Neural progenitor cell (in vitro differentiated cells): ENCODE data around the gene FOXJ3. TPM values are rescaled to one million over a fixed set of nuclear protein-coding genes. Genes with fewer than 3 reads are reported as not detected.

Experiments used
- DNase-seq: peaks from one replicate; pipeline ENCODE4 v3.0.0-alpha.2; 2016; ENCODE audit warnings: low spot score
- H2AFZ ChIP-seq: fragments of 200-600 bp; sonication (generic); replicated peaks from 2 replicates; pipeline ENCODE4 v1.6.1; 2016; ENCODE audit warnings: antibody characterized with exemption
- H3F3A ChIP-seq: fragments of 200-600 bp; sonication (generic); 2 replicates; pipeline ENCODE4 v1.6.1; 2016; ENCODE audit warnings: antibody characterized with exemption, low read depth
- H3K27ac ChIP-seq: fragments of 200-600 bp; sonication (generic); 2 replicates; pipeline ENCODE4 v1.5.1; 2016; ENCODE audit warnings: mild to moderate bottlenecking
- H3K27me3 ChIP-seq: fragments of 200-600 bp; sonication (generic); 2 replicates; pipeline ENCODE4 v1.6.1; 2016; ENCODE audit warnings: mild to moderate bottlenecking, moderate library complexity
- H3K36me3 ChIP-seq: fragments of 200-600 bp; sonication (generic); 2 replicates; pipeline ENCODE4 v1.5.1; 2016
- H3K4me1 ChIP-seq: fragments of 200-600 bp; sonication (generic); 2 replicates; pipeline ENCODE4 v1.6.1; 2016; ENCODE audit warnings: mixed run types
- H3K4me2 ChIP-seq: fragments of 200-600 bp; sonication (generic); 2 replicates; pipeline ENCODE4 v1.6.1; 2016
- H3K4me3 ChIP-seq: fragments of 200-600 bp; sonication (generic); 2 replicates; pipeline ENCODE4 v1.5.1; 2016
- H3K79me2 ChIP-seq: fragments of 200-600 bp; sonication (generic); 2 replicates; pipeline ENCODE4 v1.6.1; 2016; ENCODE audit warnings: low read depth
- H3K9ac ChIP-seq: fragments of 200-600 bp; sonication (generic); 2 replicates; pipeline ENCODE4 v1.6.1; 2016
- H3K9me3 ChIP-seq: fragments of 200-600 bp; sonication (generic); 2 replicates; pipeline ENCODE4 v1.5.1; 2016; ENCODE audit warnings: low read depth
- H4K20me1 ChIP-seq: fragments of 200-600 bp; sonication (generic); 2 replicates; pipeline ENCODE4 v1.6.1; 2016; ENCODE audit warnings: low read depth
- H3K27ac Mint-ChIP-seq: 3 replicates; pipeline ENCODE4 v1.8.0; 2021; ENCODE audit warnings: mixed read lengths
- H3K27me3 Mint-ChIP-seq: 2 replicates; pipeline ENCODE4 v1.8.0; 2022; ENCODE audit warnings: low read depth, mild to moderate bottlenecking, inconsistent platforms, moderate library complexity, mixed read lengths; ENCODE audit not compliant: insufficient read depth
- H3K36me3 Mint-ChIP-seq: 3 replicates; pipeline ENCODE4 v1.8.0; 2021; ENCODE audit warnings: mixed read lengths
- H3K4me1 Mint-ChIP-seq: 3 replicates; pipeline ENCODE4 v1.8.0; 2021; ENCODE audit warnings: mixed read lengths
- H3K4me3 Mint-ChIP-seq: 3 replicates; pipeline ENCODE4 v1.8.0; 2021; ENCODE audit warnings: mild to moderate bottlenecking, moderate library complexity, mixed read lengths
- H3K9me3 Mint-ChIP-seq: 3 replicates; pipeline ENCODE4 v1.8.0; 2020; ENCODE audit warnings: mixed read lengths
- EZH2 ChIP-seq: fragments of 200-600 bp; sonication (generic); IDR thresholded peaks from 2 replicates; pipeline ENCODE4 v1.6.1; 2017; ENCODE audit warnings: antibody characterized with exemption, mild to moderate bottlenecking, moderate library complexity
- EZH2phosphoT487 ChIP-seq: fragments of 200-600 bp; sonication (generic); IDR thresholded peaks from 2 replicates; pipeline ENCODE4 v1.6.1; 2017; ENCODE audit warnings: antibody characterized with exemption
- total RNA-seq: library from RNA; depleted of rRNA; stranded (reverse); fragments of >200 nt; gene quantifications from 2 replicates; pipeline ENCODE4 v1.2.3, GENCODE V29; 2015; ENCODE audit warnings: low replicate concordance
- TF ChIP-seq, protein P1 (sequence below): fragments of 200-600 bp; sonication (generic); IDR thresholded peaks from 2 replicates; pipeline ENCODE4 v1.5.1; 2017; ENCODE audit warnings: antibody characterized with exemption, mild to moderate bottlenecking

Gene FOXJ3
- total RNA-seq, 1 donor from 2014 or later, result 58.5 TPM

DNA sequence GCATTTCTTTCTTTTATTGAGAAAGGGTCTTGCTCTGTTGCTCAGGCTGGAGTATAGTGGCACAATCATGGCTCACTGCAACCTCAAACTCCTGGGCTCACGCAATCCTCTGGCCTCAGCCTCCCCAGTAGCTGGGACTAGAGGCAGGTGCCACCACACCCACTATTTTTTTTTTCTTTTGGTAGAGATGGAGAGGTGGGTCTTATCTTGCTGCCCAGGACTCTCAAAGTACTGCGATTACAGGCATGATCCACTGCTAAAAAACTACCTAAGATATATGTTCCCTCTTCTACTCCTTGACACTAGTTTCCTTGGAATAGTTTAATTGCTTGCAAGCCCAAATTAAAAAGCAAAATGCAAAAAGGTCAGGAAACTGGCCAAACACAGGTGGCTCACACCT is 113.6 kb downstream of the FOXJ3 start:
- Histone ChIP-seq H4K20me1 (peaks cover 15% of the 10 kb centered on the region), H3K4me1 (peaks cover 27% of the 10 kb centered on the region), H3F3A (no peaks in the 10 kb centered on the region), H3K4me3 (no peak overlapping the region), H3K9ac (no peak overlapping the region), H3K27me3 (no peaks in the 10 kb centered on the region), H3K27ac (no peak overlapping the region), H3K4me2 (no peak overlapping the region), H3K79me2 (peaks cover 73% of the 10 kb centered on the region), H3K9me3 (no peaks in the 10 kb centered on the region), H3K36me3 (no peaks in the 10 kb centered on the region), H2AFZ (no peak overlapping the region)
- H3K27ac Mint-ChIP-seq, result no peak overlapping the region
- H3K36me3 Mint-ChIP-seq, result peaks cover 21% of the 10 kb centered on the region
- TF ChIP-seq EZH2 (no peak), EZH2phosphoT487 (no peak)
- TF ChIP-seq, protein P1, sequence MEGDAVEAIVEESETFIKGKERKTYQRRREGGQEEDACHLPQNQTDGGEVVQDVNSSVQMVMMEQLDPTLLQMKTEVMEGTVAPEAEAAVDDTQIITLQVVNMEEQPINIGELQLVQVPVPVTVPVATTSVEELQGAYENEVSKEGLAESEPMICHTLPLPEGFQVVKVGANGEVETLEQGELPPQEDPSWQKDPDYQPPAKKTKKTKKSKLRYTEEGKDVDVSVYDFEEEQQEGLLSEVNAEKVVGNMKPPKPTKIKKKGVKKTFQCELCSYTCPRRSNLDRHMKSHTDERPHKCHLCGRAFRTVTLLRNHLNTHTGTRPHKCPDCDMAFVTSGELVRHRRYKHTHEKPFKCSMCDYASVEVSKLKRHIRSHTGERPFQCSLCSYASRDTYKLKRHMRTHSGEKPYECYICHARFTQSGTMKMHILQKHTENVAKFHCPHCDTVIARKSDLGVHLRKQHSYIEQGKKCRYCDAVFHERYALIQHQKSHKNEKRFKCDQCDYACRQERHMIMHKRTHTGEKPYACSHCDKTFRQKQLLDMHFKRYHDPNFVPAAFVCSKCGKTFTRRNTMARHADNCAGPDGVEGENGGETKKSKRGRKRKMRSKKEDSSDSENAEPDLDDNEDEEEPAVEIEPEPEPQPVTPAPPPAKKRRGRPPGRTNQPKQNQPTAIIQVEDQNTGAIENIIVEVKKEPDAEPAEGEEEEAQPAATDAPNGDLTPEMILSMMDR, result no peak
- H3K4me3 Mint-ChIP-seq, result no peak overlapping the region
- no peaks in the 10 kb centered on the region for H3K9me3 Mint-ChIP-seq
- no peak for DNase-seq
- no peaks in the 10 kb centered on the region for H3K27me3 Mint-ChIP-seq
- H3K4me1 Mint-ChIP-seq, result peaks cover 6% of the 10 kb centered on the region

DNA sequence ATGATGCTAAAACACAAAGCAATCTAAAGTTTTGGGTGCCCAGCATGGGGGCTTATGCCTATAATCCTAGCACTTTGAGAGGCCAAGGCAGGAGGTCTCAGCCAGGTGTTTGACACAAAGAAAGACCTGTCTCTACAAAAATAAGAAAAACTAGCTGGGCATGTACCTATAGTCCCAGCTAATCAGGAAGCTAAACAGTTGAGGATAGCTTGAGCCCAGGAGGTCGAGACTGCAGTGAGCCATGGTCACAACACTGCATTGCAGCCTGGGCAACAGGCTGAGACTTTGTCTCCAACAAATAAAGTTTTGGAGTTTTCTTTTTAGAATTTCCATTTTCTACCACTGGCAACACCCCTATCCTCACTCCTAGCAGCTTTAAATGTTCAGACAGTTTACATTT is 115.4 kb downstream of the FOXJ3 start:
- no peaks in the 10 kb centered on the region for H3F3A ChIP-seq
- peaks cover 83% of the 10 kb centered on the region for H3K79me2 ChIP-seq
- TF ChIP-seq, protein P1, result no peak
- TF ChIP-seq EZH2phosphoT487, result no peak
- no peaks in the 10 kb centered on the region for H3K27me3 ChIP-seq
- no peak overlapping the region for H3K9ac ChIP-seq
- peaks cover 6% of the 10 kb centered on the region for H3K4me1 Mint-ChIP-seq
- H3K36me3 ChIP-seq, result no peaks in the 10 kb centered on the region
- H3K27ac ChIP-seq, result no peak overlapping the region
- no peak overlapping the region for H3K4me3 ChIP-seq
- H3K4me1 ChIP-seq, result peaks cover 27% of the 10 kb centered on the region
- no peaks in the 10 kb centered on the region for H3K9me3 Mint-ChIP-seq
- H2AFZ ChIP-seq, result no peak overlapping the region
- H3K36me3 Mint-ChIP-seq, result peaks cover 24% of the 10 kb centered on the region
- H3K27ac Mint-ChIP-seq, result peak overlapping the region; percentile 14
- H4K20me1 ChIP-seq, result peaks cover 15% of the 10 kb centered on the region
- DNase-seq, result no peak
- no peaks in the 10 kb centered on the region for H3K9me3 ChIP-seq
- H3K4me3 Mint-ChIP-seq, result no peak overlapping the region
- H3K27me3 Mint-ChIP-seq, result no peaks in the 10 kb centered on the region
- H3K4me2 ChIP-seq, result peak overlapping the region; percentile 3

- DNase-seq, result no peak
- Histone ChIP-seq H4K20me1 (peaks cover 10% of the 10 kb centered on the region), H3K27ac (no peak overlapping the region), H3K79me2 (peaks cover 93% of the 10 kb centered on the region), H3K4me3 (no peak overlapping the region), H3F3A (no peaks in the 10 kb centered on the region), H3K4me2 (no peak overlapping the region), H2AFZ (no peak overlapping the region), H3K9me3 (no peaks in the 10 kb centered on the region), H3K36me3 (peaks cover 7% of the 10 kb centered on the region), H3K27me3 (no peaks in the 10 kb centered on the region), H3K9ac (no peak overlapping the region), H3K4me1 (peaks cover 22% of the 10 kb centered on the region)
- Mint-ChIP-seq H3K36me3 (peaks cover 42% of the 10 kb centered on the region), H3K4me3 (no peak overlapping the region), H3K9me3 (peaks cover 22% of the 10 kb centered on the region), H3K27me3 (no peaks in the 10 kb centered on the region), H3K4me1 (peaks cover 8% of the 10 kb centered on the region), H3K27ac (no peak overlapping the region)
- no peak for TF ChIP-seq EZH2phosphoT487
- no peak for TF ChIP-seq EZH2
- TF ChIP-seq, protein P1, result no peak
These were observed 120.6 kb downstream of the FOXJ3 start for GRCh38 chr1:42214447-42214871.
